Breast epithelium (tissue), 4 donors: ENCODE data around the gene TMC3. TPM values are rescaled to one million over a fixed set of nuclear protein-coding genes. Genes with fewer than 3 reads are reported as not detected.

Experiments used
- DNase-seq, 2 donors: peaks; one replicate each; pipeline ENCODE4 v3.0.0-alpha.2; 2019; ENCODE audit warnings: low spot score in 2 of 2
- H3K27ac ChIP-seq, 2 donors: fragments of 200-600 bp; sonication (generic) in 1 of 2; one replicate each; pipeline ENCODE4 v1.5.1; 2016 to 2019; ENCODE audit warnings: mild to moderate bottlenecking in 1 of 2
- H3K27me3 ChIP-seq, 2 donors: fragments of 200-600 bp; sonication (generic) in 1 of 2; one replicate each; pipeline versions ENCODE4 v1.5.1 to v1.6.0; 2017 to 2019; ENCODE audit warnings: control low read depth in 1 of 2, mild to moderate bottlenecking in 1 of 2
- H3K36me3 ChIP-seq: fragments of 200-600 bp; one replicate; pipeline ENCODE4 v1.5.1; 2019
- H3K4me1 ChIP-seq, 2 donors: fragments of 200-600 bp; sonication (generic); one replicate each; pipeline ENCODE4 v1.5.1; 2016 to 2019; ENCODE audit warnings: control low read depth in 1 of 2
- H3K4me3 ChIP-seq, 3 donors: fragments of 200-600 bp; sonication (generic); 1 replicate in 2 of 3; 2 replicates in 1 of 3; pipeline ENCODE4 v1.5.1; 2016 to 2019; ENCODE audit warnings: mild to moderate bottlenecking in 3 of 3, moderate library complexity in 2 of 3
- H3K9me3 ChIP-seq, 2 donors: fragments of 200-600 bp; sonication (generic) in 1 of 2; one replicate each; pipeline ENCODE4 v1.5.1; 2016 to 2019; ENCODE audit warnings: control low read depth in 1 of 2
- CTCF ChIP-seq, 3 donors: fragments of 450-650 bp; IDR thresholded peaks; one replicate each; pipeline ENCODE4 v1.5.1; 2016 to 2017; ENCODE audit warnings: antibody characterized with exemption in 3 of 3, mild to moderate bottlenecking in 3 of 3, moderate library complexity in 3 of 3
- POLR2A ChIP-seq: fragments of 450-650 bp; IDR thresholded peaks from one replicate; pipeline ENCODE4 v1.6.1; 2016; ENCODE audit warnings: antibody characterized with exemption, mild to moderate bottlenecking, moderate library complexity
- POLR2AphosphoS5 ChIP-seq, 3 donors: sonication (generic); formaldehyde crosslinking; IDR thresholded peaks; one replicate each; pipeline ENCODE4 v1.6.1; 2017; ENCODE audit warnings: antibody characterized with exemption in 3 of 3
- intact Hi-C: fragments of 100-400 bp; cut with DNase I; formaldehyde crosslinking; loops from one replicate; pipeline ENCODE4 v1.15.1; 2023; ENCODE audit warnings: low total_unique reads
- total RNA-seq, 3 donors: library from RNA; depleted of rRNA; stranded (reverse); fragments of >200 nt; gene quantifications; one replicate each; pipeline ENCODE4 v1.1.0, GENCODE V29; 2016

The TMC3 gene
- total RNA-seq, 3 donors from 2014 or later, result 0.15 to 1.6 TPM; not detected in 1

- H3K4me3 ChIP-seq, result peak within 1 kb of the TSS; percentile 57 to 77 (median 77)
- no peaks in the 10 kb centered on the region for H3K36me3 ChIP-seq
- intact Hi-C loops, result no loop called here
- no peaks in the 10 kb centered on the region for H3K27me3 ChIP-seq
- peak; percentile 97 for DNase-seq
- TF ChIP-seq POLR2A (peak; percentile 72), CTCF (IDR thresholded peaks at IDR 0.05) (no peak), POLR2AphosphoS5 (IDR thresholded peaks at IDR 0.05) (peak; percentile 63 to 85 (median 72))
- peak within 1 kb of the TSS; percentile 79 to 85 for H3K27ac ChIP-seq
- no peaks in the 10 kb centered on the region for H3K4me1 ChIP-seq
- H3K9me3 ChIP-seq, result no peaks in the 10 kb centered on the region
Measured at GRCh38 chr15:81323944-81324881, 49.8 kb downstream of the TMC3 start, which contains the start of gene STARD5. Gene STARD5 (minus strand): TSS chr15:81324141. CDS start chr15:81324099, 42 bp downstream.

GRCh38 chr15:81323559-81323943 is 50.5 kb downstream of the TMC3 start:
- Histone ChIP-seq H3K9me3 (no peaks in the 10 kb centered on the region), H3K27ac (peak overlapping the region; percentile 79 to 85), H3K27me3 (no peaks in the 10 kb centered on the region), H3K4me3 (peak overlapping the region; percentile 57 to 77 (median 77)), H3K36me3 (no peaks in the 10 kb centered on the region), H3K4me1 (no peaks in the 10 kb centered on the region)
- intact Hi-C loops, result no loop called here
- TF ChIP-seq CTCF (IDR thresholded peaks at IDR 0.05) (no peak), POLR2A (no peak), POLR2AphosphoS5 (IDR thresholded peaks at IDR 0.05) (no peak)
- no peak for DNase-seq

- peak overlapping the region in 2 of 3 donors; percentile 7 to 77 for H3K4me3 ChIP-seq
- H3K36me3 ChIP-seq, result no peaks in the 10 kb centered on the region
- H3K4me1 ChIP-seq, result no peaks in the 10 kb centered on the region
- TF ChIP-seq POLR2AphosphoS5 (IDR thresholded peaks at IDR 0.05) (no peak), POLR2A (no peak), CTCF (IDR thresholded peaks at IDR 0.05) (no peak)
- no peak for DNase-seq
- no peaks in the 10 kb centered on the region for H3K27me3 ChIP-seq
- peak overlapping the region in 1 of 2 donors; percentile 29 for H3K27ac ChIP-seq
- intact Hi-C loops, result no loop called here
- H3K9me3 ChIP-seq, result no peaks in the 10 kb centered on the region
Measured at GRCh38 chr15:81322676-81323253, 51.2 kb downstream of the TMC3 start.

GRCh38 chr15:81321667-81322066 is 52.3 kb downstream of the TMC3 start:
- no peaks in the 10 kb centered on the region for H3K9me3 ChIP-seq
- intact Hi-C loops, result no loop called here
- H3K27me3 ChIP-seq, result no peaks in the 10 kb centered on the region
- no peak for DNase-seq
- H3K27ac ChIP-seq, result no peak overlapping the region
- no peak overlapping the region for H3K4me3 ChIP-seq
- H3K36me3 ChIP-seq, result no peaks in the 10 kb centered on the region
- TF ChIP-seq POLR2AphosphoS5 (IDR thresholded peaks at IDR 0.05) (no peak), CTCF (IDR thresholded peaks at IDR 0.05) (no peak), POLR2A (no peak)
- H3K4me1 ChIP-seq, result no peaks in the 10 kb centered on the region

GRCh38 chr15:81317642-81318017 is 56.4 kb downstream of the TMC3 start:
- peaks cover 0 to 3% of the 10 kb centered on the region in 2 donors for H3K4me1 ChIP-seq
- no peak for DNase-seq
- TF ChIP-seq POLR2AphosphoS5 (IDR thresholded peaks at IDR 0.05) (no peak), POLR2A (no peak), CTCF (IDR thresholded peaks at IDR 0.05) (no peak)
- H3K4me3 ChIP-seq, result no peak overlapping the region
- H3K9me3 ChIP-seq, result no peaks in the 10 kb centered on the region
- no peak overlapping the region for H3K27ac ChIP-seq
- H3K27me3 ChIP-seq, result no peaks in the 10 kb centered on the region
- no peaks in the 10 kb centered on the region for H3K36me3 ChIP-seq
- intact Hi-C loops, result no loop called here
